ENCODE results near the gene ZPR1. TPM values are rescaled to one million over a fixed set of nuclear protein-coding genes. Genes with fewer than 3 reads are reported as not detected.
A peak's percentile ranks its signal among the peaks of the same experiment; 100 is the strongest.
"Not testable (repeated sequence)": the region's sequence is repeated elsewhere in the genome, so short reads cannot be mapped to it uniquely, and the experiment has no call there.

Gene ZPR1
- total and polyA plus RNA-seq, 8 donors = 30.5 to 59.6 (median 47.5) TPM

DNA sequence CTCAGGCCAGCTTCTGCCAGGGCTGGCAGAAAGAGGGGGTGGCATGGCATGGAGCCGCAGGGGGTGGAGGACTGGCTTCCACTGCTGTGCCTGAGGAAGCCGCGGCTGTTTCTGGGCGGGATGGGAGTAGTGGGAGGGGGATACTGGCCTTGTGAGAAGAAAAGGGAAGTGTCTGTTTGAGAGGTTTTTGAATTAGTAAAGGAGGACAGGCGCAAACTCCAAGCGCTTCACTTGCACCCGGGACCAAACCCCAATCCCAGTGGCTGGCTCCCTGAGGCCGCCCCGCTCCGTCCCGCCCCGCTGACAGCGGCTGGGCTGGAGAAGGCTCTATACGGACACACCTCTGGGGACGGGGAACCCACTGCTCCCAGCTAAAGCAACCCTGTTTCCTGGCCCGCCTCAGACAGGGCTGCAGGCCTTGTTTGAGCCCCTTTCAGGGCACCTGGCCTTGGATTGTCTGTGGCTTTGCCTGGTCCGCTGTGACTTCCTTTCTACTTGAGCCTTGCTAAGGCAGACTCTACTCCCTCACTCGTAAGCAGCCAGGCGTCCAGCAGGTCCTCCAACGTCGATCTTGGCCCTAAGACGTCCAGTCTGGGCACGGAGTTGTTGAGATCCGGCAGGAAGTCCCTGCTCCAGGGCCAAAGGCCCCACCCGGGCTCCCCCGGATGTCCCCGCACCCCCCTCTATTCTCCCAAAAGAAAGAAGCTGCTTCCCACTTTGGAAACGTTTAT lies 47.4 kb upstream of the ZPR1 start:
- ATAC-seq (peak; percentile 62), DNase-seq (peak in 1 of 4 donors; percentile 62)
- intact Hi-C loops (cut with DNase I) = no loop called here
- peak overlapping the region; percentile 73 to 87 for H3K27ac ChIP-seq
- peak overlapping the region; percentile 10 to 36 for H3K4me3 ChIP-seq
- H3K9me3 ChIP-seq = no peaks in the 10 kb centered on the region
- H3K36me3 ChIP-seq = no peaks in the 10 kb centered on the region
- TF ChIP-seq, protein P1, sequence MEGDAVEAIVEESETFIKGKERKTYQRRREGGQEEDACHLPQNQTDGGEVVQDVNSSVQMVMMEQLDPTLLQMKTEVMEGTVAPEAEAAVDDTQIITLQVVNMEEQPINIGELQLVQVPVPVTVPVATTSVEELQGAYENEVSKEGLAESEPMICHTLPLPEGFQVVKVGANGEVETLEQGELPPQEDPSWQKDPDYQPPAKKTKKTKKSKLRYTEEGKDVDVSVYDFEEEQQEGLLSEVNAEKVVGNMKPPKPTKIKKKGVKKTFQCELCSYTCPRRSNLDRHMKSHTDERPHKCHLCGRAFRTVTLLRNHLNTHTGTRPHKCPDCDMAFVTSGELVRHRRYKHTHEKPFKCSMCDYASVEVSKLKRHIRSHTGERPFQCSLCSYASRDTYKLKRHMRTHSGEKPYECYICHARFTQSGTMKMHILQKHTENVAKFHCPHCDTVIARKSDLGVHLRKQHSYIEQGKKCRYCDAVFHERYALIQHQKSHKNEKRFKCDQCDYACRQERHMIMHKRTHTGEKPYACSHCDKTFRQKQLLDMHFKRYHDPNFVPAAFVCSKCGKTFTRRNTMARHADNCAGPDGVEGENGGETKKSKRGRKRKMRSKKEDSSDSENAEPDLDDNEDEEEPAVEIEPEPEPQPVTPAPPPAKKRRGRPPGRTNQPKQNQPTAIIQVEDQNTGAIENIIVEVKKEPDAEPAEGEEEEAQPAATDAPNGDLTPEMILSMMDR (IDR thresholded peaks at IDR 0.05) = no peak
- H3K4me1 ChIP-seq = peaks cover 8 to 25% of the 10 kb centered on the region in 2 donors
- peaks cover 0 to 5% of the 10 kb centered on the region in 2 donors for H3K27me3 ChIP-seq

GRCh38 chr11:116834535-116835041 lies 46.8 kb upstream of the ZPR1 start:
- intact Hi-C loops (cut with DNase I); H3K27me3 ChIP-seq: not testable (repeated sequence)
- H3K27ac ChIP-seq = peak overlapping the region; percentile 73 to 87

GRCh38 chr11:116833816-116834534 lies 46.2 kb upstream of the ZPR1 start:
- ATAC-seq (no peak), DNase-seq (peak in 1 of 4 donors; percentile 22)
- peaks cover 0 to 5% of the 10 kb centered on the region in 2 donors for H3K27me3 ChIP-seq
- H3K36me3 ChIP-seq = no peaks in the 10 kb centered on the region
- no peaks in the 10 kb centered on the region for H3K9me3 ChIP-seq
- no peak overlapping the region for H3K27ac ChIP-seq
- TF ChIP-seq, protein P1 (IDR thresholded peaks at IDR 0.05) = no peak
- intact Hi-C loops (cut with DNase I) = no loop called here
- H3K4me3 ChIP-seq = no peak overlapping the region
- peaks cover 8 to 28% of the 10 kb centered on the region in 2 donors for H3K4me1 ChIP-seq

More at GRCh38 chr11:116834535-116835041, 46.8 kb upstream of the ZPR1 start:
- ATAC-seq, H3K36me3 ChIP-seq, H3K9me3 ChIP-seq, H3K4me3 ChIP-seq: not testable (repeated sequence)
- DNase-seq = peak in 1 of 4 donors; percentile 24
- peaks cover 8 to 26% of the 10 kb centered on the region in 2 donors for H3K4me1 ChIP-seq

- DNase-seq = peak in 1 of 4 donors; percentile 24
- no peak for ATAC-seq
- Histone ChIP-seq H3K27ac (no peak overlapping the region), H3K27me3 (peaks cover 0 to 5% of the 10 kb centered on the region in 2 donors), H3K9me3 (no peaks in the 10 kb centered on the region), H3K36me3 (no peaks in the 10 kb centered on the region), H3K4me1 (peaks cover 8 to 28% of the 10 kb centered on the region in 2 donors), H3K4me3 (no peak overlapping the region)
- TF ChIP-seq, protein P1 (IDR thresholded peaks at IDR 0.05) = no peak
- intact Hi-C loops (cut with DNase I) = no loop called here
These were observed 45.6 kb upstream of the ZPR1 start for GRCh38 chr11:116833491-116833815.

DNA sequence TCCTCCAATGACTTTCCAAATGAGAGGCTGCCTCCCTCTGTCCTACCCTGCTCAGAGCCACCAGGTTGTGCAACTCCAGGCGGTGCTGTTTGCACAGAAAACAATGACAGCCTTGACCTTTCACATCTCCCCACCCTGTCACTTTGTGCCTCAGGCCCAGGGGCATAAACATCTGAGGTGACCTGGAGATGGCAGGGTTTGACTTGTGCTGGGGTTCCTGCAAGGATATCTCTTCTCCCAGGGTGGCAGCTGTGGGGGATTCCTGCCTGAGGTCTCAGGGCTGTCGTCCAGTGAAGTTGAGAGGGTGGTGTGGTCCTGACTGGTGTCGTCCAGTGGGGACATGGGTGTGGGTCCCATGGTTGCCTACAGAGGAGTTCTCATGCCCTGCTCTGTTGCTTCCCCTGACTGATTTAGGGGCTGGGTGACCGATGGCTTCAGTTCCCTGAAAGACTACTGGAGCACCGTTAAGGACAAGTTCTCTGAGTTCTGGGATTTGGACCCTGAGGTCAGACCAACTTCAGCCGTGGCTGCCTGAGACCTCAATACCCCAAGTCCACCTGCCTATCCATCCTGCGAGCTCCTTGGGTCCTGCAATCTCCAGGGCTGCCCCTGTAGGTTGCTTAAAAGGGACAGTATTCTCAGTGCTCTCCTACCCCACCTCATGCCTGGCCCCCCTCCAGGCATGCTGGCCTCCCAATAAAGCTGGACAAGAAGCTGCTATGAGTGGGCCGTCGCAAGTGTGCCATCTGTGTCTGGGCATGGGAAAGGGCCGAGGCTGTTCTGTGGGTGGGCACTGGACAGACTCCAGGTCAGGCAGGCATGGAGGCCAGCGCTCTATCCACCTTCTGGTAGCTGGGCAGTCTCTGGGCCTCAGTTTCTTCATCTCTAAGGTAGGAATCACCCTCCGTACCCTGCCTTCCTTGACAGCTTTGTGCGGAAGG lies 44.8 kb upstream of the ZPR1 start:
- H3K4me1 ChIP-seq = peaks cover 8 to 28% of the 10 kb centered on the region in 2 donors
- no peaks in the 10 kb centered on the region for H3K36me3 ChIP-seq
- H3K4me3 ChIP-seq = no peak overlapping the region
- intact Hi-C loops (cut with DNase I) = no loop called here
- peaks cover 0 to 5% of the 10 kb centered on the region in 2 donors for H3K27me3 ChIP-seq
- TF ChIP-seq, protein P1 (IDR thresholded peaks at IDR 0.05) = no peak
- ATAC-seq (no peak), DNase-seq (peak in 1 of 4 donors; percentile 35)
- no peak overlapping the region for H3K27ac ChIP-seq
- H3K9me3 ChIP-seq = no peaks in the 10 kb centered on the region
